IMR-90 (cell line): Measurements from ENCODE around the gene TAS2R50. TPM values are rescaled to one million over a fixed set of nuclear protein-coding genes. Genes with fewer than 3 reads are reported as not detected.

Experiments used
- ATAC-seq: fragments of 200-7000 bp; cut with Tn5 transposase; 2 replicates; pipeline ENCODE4 v1.9.1; 2020; ENCODE audit warnings: low read depth, mild to moderate bottlenecking, moderate library complexity
- BruUV-seq: library from RNA; stranded (reverse); fragments of 400-500 nt; replicated peaks from 2 replicates; lab custom pipeline; 2021; lab: Mats Ljungman, UMichigan
- CTCF ChIA-PET: fragments of 300-600 bp; formaldehyde crosslinking; extraction: SDS; loops from one replicate; lab custom pipeline; 2021; ENCODE audit warnings: antibody characterized with exemption; lab: Yijun Ruan, JAX
- POLR2A ChIA-PET: fragments of 300-600 bp; sonication (Branson Sonifier 250); formaldehyde crosslinking; loops from one replicate; lab custom pipeline; 2022; ENCODE audit warnings: antibody characterized with exemption; ENCODE audit not compliant: unreplicated experiment; lab: Charles Lee
- DNase-seq: peaks from one replicate; pipeline ENCODE4 v3.0.0; 2013
- H2AFZ ChIP-seq: replicated peaks from 2 replicates; pipeline ENCODE3; 2013; ENCODE audit warnings: low read length, mild to moderate bottlenecking; ENCODE audit not compliant: poor library complexity
- H2AK5ac ChIP-seq: 2 replicates; pipeline ENCODE4 v1.6.1; 2013; ENCODE audit warnings: low read depth, low read length, inconsistent platforms
- H2AK9ac ChIP-seq: replicated peaks from 2 replicates; pipeline ENCODE3; 2013; ENCODE audit warnings: mild to moderate bottlenecking, low read depth, low read length, moderate library complexity; ENCODE audit not compliant: poor library complexity
- H2BK120ac ChIP-seq: 2 replicates; pipeline ENCODE4 v1.6.1; 2013; ENCODE audit warnings: low read depth, low read length, inconsistent platforms
- H2BK15ac ChIP-seq: 3 replicates; pipeline ENCODE4 v1.6.1; 2013; ENCODE audit warnings: low read depth, low read length, inconsistent platforms
- H2BK20ac ChIP-seq: 2 replicates; pipeline ENCODE4 v1.6.1; 2013; ENCODE audit warnings: low read depth, mild to moderate bottlenecking, inconsistent platforms, low read length, moderate library complexity
- H2BK5ac ChIP-seq: 2 replicates; pipeline ENCODE4 v1.6.1; 2013; ENCODE audit warnings: mild to moderate bottlenecking, low read depth, low read length, inconsistent platforms; ENCODE audit not compliant: poor library complexity, severe bottlenecking
- H3K14ac ChIP-seq: replicated peaks from 2 replicates; pipeline ENCODE4 v1.6.1; 2013; ENCODE audit warnings: low read depth, low read length, inconsistent platforms
- H3K18ac ChIP-seq: 2 replicates; pipeline ENCODE4 v1.6.1; 2013; ENCODE audit warnings: low read depth, low read length, control low read depth
- H3K23ac ChIP-seq: 2 replicates; pipeline ENCODE4 v1.6.1; 2013; ENCODE audit warnings: low read depth, low read length, inconsistent platforms
- H3K27ac ChIP-seq: 2 replicates; pipeline ENCODE4 v1.5.1; 2013; ENCODE audit warnings: mild to moderate bottlenecking, control low read depth, low read length; ENCODE audit not compliant: insufficient read depth
- H3K27me3 ChIP-seq: 2 replicates; pipeline ENCODE4 v1.6.1; 2013; ENCODE audit warnings: low read length; ENCODE audit not compliant: control insufficient read depth, insufficient read depth
- H3K36me3 ChIP-seq: 2 replicates; pipeline ENCODE4 v1.6.1; 2013; ENCODE audit warnings: low read length, mixed read lengths; ENCODE audit not compliant: control insufficient read depth, insufficient read depth
- H3K4ac ChIP-seq: 2 replicates; pipeline ENCODE4 v1.6.1; 2013; ENCODE audit warnings: low read depth, low read length, inconsistent platforms
- H3K4me1 ChIP-seq: 2 replicates; pipeline ENCODE4 v1.6.1; 2013; ENCODE audit warnings: low read length, mixed read lengths; ENCODE audit not compliant: control insufficient read depth, insufficient read depth
- H3K4me2 ChIP-seq: 2 replicates; pipeline ENCODE4 v1.6.1; 2013; ENCODE audit warnings: low read depth, mild to moderate bottlenecking, control low read depth, low read length, moderate library complexity
- H3K4me3 ChIP-seq: 2 replicates; pipeline ENCODE4 v1.5.1; 2013; ENCODE audit warnings: low read depth, mild to moderate bottlenecking, control low read depth, low read length, moderate library complexity; ENCODE audit not compliant: insufficient read depth
- H3K56ac ChIP-seq: 2 replicates; pipeline ENCODE4 v1.6.1; 2013; ENCODE audit warnings: low read length, inconsistent platforms; ENCODE audit not compliant: insufficient read depth; ENCODE audit errors: extremely low read depth
- H3K79me1 ChIP-seq, 2 experiments: 2 replicates each; pipeline ENCODE4 v1.6.1; 2013; ENCODE audit warnings: low read length in 2 of 2, inconsistent platforms in 1 of 2, low read depth in 1 of 2
- H3K9ac ChIP-seq: 2 replicates; pipeline ENCODE4 v1.6.1; 2013; ENCODE audit warnings: low read depth, low read length, control low read depth
- H3K9me1 ChIP-seq: 2 replicates; pipeline ENCODE4 v1.6.1; 2013; ENCODE audit warnings: low read length, inconsistent platforms; ENCODE audit not compliant: insufficient read depth
- H3K9me3 ChIP-seq: 2 replicates; pipeline ENCODE4 v1.6.1; 2013; ENCODE audit warnings: low read length; ENCODE audit not compliant: control insufficient read depth, insufficient read depth
- H4K20me1 ChIP-seq: 2 replicates; pipeline ENCODE4 v1.6.1; 2013; ENCODE audit warnings: low read length, inconsistent platforms; ENCODE audit not compliant: insufficient read depth
- H4K5ac ChIP-seq: 2 replicates; pipeline ENCODE4 v1.6.1; 2013; ENCODE audit warnings: mild to moderate bottlenecking, low read depth, low read length, control low read depth
- H4K8ac ChIP-seq, 2 experiments: 2 replicates each; pipeline ENCODE4 v1.6.1; 2013; ENCODE audit warnings: low read depth in 2 of 2, low read length in 2 of 2, control low read depth in 1 of 2, inconsistent platforms in 1 of 2
- H4K91ac ChIP-seq: 2 replicates; pipeline ENCODE4 v1.6.1; 2013; ENCODE audit warnings: low read depth, low read length, inconsistent platforms; ENCODE audit not compliant: insufficient read depth
- BHLHE40 ChIP-seq: fragments of 150-350 bp; IDR thresholded peaks from 2 replicates; pipeline ENCODE4 v1.6.1; 2016; ENCODE audit warnings: mild to moderate bottlenecking, low read depth, low read length
- CEBPB ChIP-seq: IDR thresholded peaks from 2 replicates; pipeline ENCODE4 v1.6.1; 2012; ENCODE audit warnings: low read depth, low read length, improper control_type of control experiment
- CHD1 ChIP-seq: IDR thresholded peaks from 2 replicates; pipeline ENCODE4 v1.6.1; 2012; ENCODE audit warnings: low read depth, low read length, improper control_type of control experiment
- CTCF ChIP-seq: conservative IDR thresholded peaks from 2 replicates; pipeline ENCODE4 v1.5.1; 2012; ENCODE audit warnings: mild to moderate bottlenecking, low read depth, low read length, improper control_type of control experiment
- FOS ChIP-seq: fragments of 150-350 bp; IDR thresholded peaks from 2 replicates; pipeline ENCODE4 v1.6.1; 2016; ENCODE audit warnings: low read depth, low read length
- MAFK ChIP-seq: IDR thresholded peaks from 2 replicates; pipeline ENCODE4 v1.6.1; 2012; ENCODE audit warnings: low read depth, low read length, improper control_type of control experiment
- MAZ ChIP-seq: IDR thresholded peaks from 2 replicates; pipeline ENCODE4 v1.6.1; 2012; ENCODE audit warnings: low read depth, mild to moderate bottlenecking, low read length, improper control_type of control experiment, moderate library complexity, borderline replicate concordance
- MXI1 ChIP-seq: IDR thresholded peaks from 2 replicates; pipeline ENCODE4 v1.6.1; 2012; ENCODE audit warnings: low read depth, mild to moderate bottlenecking, low read length, moderate library complexity, borderline replicate concordance
- NFE2L2 ChIP-seq: fragments of 150-350 bp; IDR thresholded peaks from 2 replicates; pipeline ENCODE4 v1.6.1; 2016; ENCODE audit warnings: low read depth, mild to moderate bottlenecking, low read length
- POLR2A ChIP-seq: IDR thresholded peaks from 2 replicates; pipeline ENCODE4 v1.6.1; 2012; ENCODE audit warnings: mild to moderate bottlenecking, low read depth, low read length
- RAD21 ChIP-seq: IDR thresholded peaks from 2 replicates; pipeline ENCODE4 v1.6.1; 2012; ENCODE audit warnings: low read length, improper control_type of control experiment
- RCOR1 ChIP-seq: IDR thresholded peaks from 2 replicates; pipeline ENCODE4 v1.6.1; 2012; ENCODE audit warnings: mild to moderate bottlenecking, low read length, improper control_type of control experiment; ENCODE audit not compliant: insufficient replicate concordance
- RFX5 ChIP-seq: IDR thresholded peaks from 2 replicates; pipeline ENCODE4 v1.8.0; 2012; ENCODE audit warnings: low read depth, mild to moderate bottlenecking, low read length, moderate library complexity
- SMC3 ChIP-seq: fragments of 150-350 bp; IDR thresholded peaks from 2 replicates; pipeline ENCODE4 v1.6.1; 2016; ENCODE audit warnings: low read depth, mild to moderate bottlenecking, antibody characterized with exemption, low read length, moderate library complexity
- USF2 ChIP-seq: fragments of 150-350 bp; IDR thresholded peaks from 2 replicates; pipeline ENCODE4 v1.6.1; 2017; ENCODE audit warnings: mild to moderate bottlenecking, antibody characterized with exemption, low read length, low read depth
- WGBS, 2 experiments: methylation state at CpG; one replicate each; pipeline versions ENCODE4 v1.1.5 to v1.1.7; 2013; ENCODE audit warnings: missing lambda C conversion rate in 2 of 2; ENCODE audit not compliant: insufficient read length in 1 of 2; ENCODE audit errors: extremely low coverage in 2 of 2; 5-methylcytosine and 5-hydroxymethylcytosine counted together
- dilution Hi-C: fragments of 300-500 bp; cut with HindIII; formaldehyde crosslinking; loops from one replicate; pipeline ENCODE4 v1.14.3; 2018; ENCODE audit warnings: low sequenced_read_pairs; ENCODE audit not compliant: unreplicated experiment
- in situ Hi-C: fragments of 300-500 bp; cut with MboI; formaldehyde crosslinking; loops from 3 replicates; pipeline ENCODE4 v1.14.3; 2019; ENCODE audit warnings: low sequenced_read_pairs, inconsistent platforms, mixed read lengths
- intact Hi-C: fragments of 100-400 bp; cut with micrococcal nuclease; formaldehyde crosslinking; loops from 2 replicates; pipeline ENCODE4 v1.10.0; 2022
- polyA plus RNA-seq, 3 experiments: library from polyadenylated mRNA; depleted of rRNA; stranded (reverse); fragments of >200 nt; gene quantifications; 2 replicates each; pipeline ENCODE4 v1.2.3, GENCODE V29; 2012; ENCODE audit warnings: low replicate concordance in 1 of 3
- total RNA-seq: library from RNA; depleted of rRNA; stranded (reverse); fragments of >200 nt; gene quantifications from 2 replicates; pipeline ENCODE4 v1.2.3, GENCODE V29; 2012
- TF ChIP-seq, protein P1 (sequence below): fragments of 150-350 bp; IDR thresholded peaks from 2 replicates; pipeline ENCODE4 v1.6.1; 2016; ENCODE audit warnings: low read depth, mild to moderate bottlenecking, low read length, moderate library complexity, borderline replicate concordance

The TAS2R50 gene
- total and polyA plus RNA-seq, 2 of the 4 experiments (the other 2 are of a cell fraction): 2.3 TPM; not detected in 1

- Histone ChIP-seq H4K8ac (no peak within 1 kb of the TSS), H2AK5ac (no peak within 1 kb of the TSS), H3K9me3 (no peaks in the 10 kb centered on the region), H3K14ac (no peak within 1 kb of the TSS), H3K56ac (no peak within 1 kb of the TSS), H3K9me1 (no peaks in the 10 kb centered on the region), H3K18ac (no peak within 1 kb of the TSS), H3K9ac (no peak within 1 kb of the TSS), H2BK5ac (no peak within 1 kb of the TSS), H3K4me3 (no peak within 1 kb of the TSS), H2BK120ac (no peak within 1 kb of the TSS), H2AK9ac (no peak within 1 kb of the TSS), H3K23ac (no peak within 1 kb of the TSS), H2BK15ac (no peak within 1 kb of the TSS), H4K91ac (no peak within 1 kb of the TSS), H3K79me1 (peaks cover 3 to 8% of the 10 kb centered on the region in 2 experiments; a peak in 2 of 4 replicates), H2AFZ (no peak within 1 kb of the TSS), H3K27me3 (no peaks in the 10 kb centered on the region), H3K4me2 (no peak within 1 kb of the TSS), H3K4ac (no peak within 1 kb of the TSS), H3K4me1 (no peaks in the 10 kb centered on the region), H4K5ac (no peak within 1 kb of the TSS), H3K36me3 (peaks cover 5% of the 10 kb centered on the region), H3K27ac (no peak within 1 kb of the TSS), H4K20me1 (no peaks in the 10 kb centered on the region), H2BK20ac (no peak within 1 kb of the TSS)
- WGBS, 2 experiments: no CpG with 5 or more reads among the region's 6 CpGs
- in situ Hi-C loops: no loop called here
- no peak for DNase-seq
- BruUV-seq: no TSS peak
- dilution Hi-C loops: no loop called here
- POLR2A ChIA-PET: no interaction called here
- intact Hi-C loops: no loop called here
- CTCF ChIA-PET: no interaction called here
- TF ChIP-seq USF2: no peak
- TF ChIP-seq MAFK: no peak
- TF ChIP-seq RAD21: no peak
- no peak for TF ChIP-seq NFE2L2
- TF ChIP-seq RCOR1: no peak
- TF ChIP-seq RFX5: no peak
- no peak for TF ChIP-seq CEBPB
- TF ChIP-seq MXI1: no peak
- TF ChIP-seq FOS: no peak
- TF ChIP-seq MAZ: no peak
- TF ChIP-seq POLR2A: no peak
- no peak for TF ChIP-seq SMC3
- TF ChIP-seq, protein P1, sequence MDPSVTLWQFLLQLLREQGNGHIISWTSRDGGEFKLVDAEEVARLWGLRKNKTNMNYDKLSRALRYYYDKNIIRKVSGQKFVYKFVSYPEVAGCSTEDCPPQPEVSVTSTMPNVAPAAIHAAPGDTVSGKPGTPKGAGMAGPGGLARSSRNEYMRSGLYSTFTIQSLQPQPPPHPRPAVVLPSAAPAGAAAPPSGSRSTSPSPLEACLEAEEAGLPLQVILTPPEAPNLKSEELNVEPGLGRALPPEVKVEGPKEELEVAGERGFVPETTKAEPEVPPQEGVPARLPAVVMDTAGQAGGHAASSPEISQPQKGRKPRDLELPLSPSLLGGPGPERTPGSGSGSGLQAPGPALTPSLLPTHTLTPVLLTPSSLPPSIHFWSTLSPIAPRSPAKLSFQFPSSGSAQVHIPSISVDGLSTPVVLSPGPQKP: no peak
- TF ChIP-seq CHD1: no peak
- no peak for TF ChIP-seq BHLHE40
- no peak for TF ChIP-seq CTCF
- no peak for ATAC-seq
Measured at GRCh38 chr12:11031307-11031706, 44.6 kb upstream of the TAS2R50 start, which contains the start of gene TAS2R31. TAS2R31 (minus strand) TSS chr12:11031407; CDS start chr12:11031335, 72 bp downstream.
